Hepatocyte (in vitro differentiated cells): ENCODE data around the gene CDCA7L.

Source experiments
- EZH2 ChIP-seq: fragments of 200-600 bp; sonication (generic); IDR thresholded peaks from 2 replicates; pipeline ENCODE4 v1.6.1; 2016; ENCODE audit warnings: antibody characterized with exemption, mild to moderate bottlenecking, borderline replicate concordance
- EZH2phosphoT487 ChIP-seq: fragments of 200-600 bp; sonication (generic); IDR thresholded peaks from one replicate; pipeline ENCODE4 v1.6.1; 2018; ENCODE audit warnings: antibody characterized with exemption, mild to moderate bottlenecking, low read depth, moderate library complexity; ENCODE audit not compliant: unreplicated experiment, severe bottlenecking
- TF ChIP-seq, protein P1 (sequence below): fragments of 200-600 bp; sonication (generic); IDR thresholded peaks from 2 replicates; pipeline ENCODE4 v1.5.1; 2016; ENCODE audit warnings: antibody characterized with exemption, mild to moderate bottlenecking; ENCODE audit not compliant: poor library complexity

- TF ChIP-seq, protein P1, sequence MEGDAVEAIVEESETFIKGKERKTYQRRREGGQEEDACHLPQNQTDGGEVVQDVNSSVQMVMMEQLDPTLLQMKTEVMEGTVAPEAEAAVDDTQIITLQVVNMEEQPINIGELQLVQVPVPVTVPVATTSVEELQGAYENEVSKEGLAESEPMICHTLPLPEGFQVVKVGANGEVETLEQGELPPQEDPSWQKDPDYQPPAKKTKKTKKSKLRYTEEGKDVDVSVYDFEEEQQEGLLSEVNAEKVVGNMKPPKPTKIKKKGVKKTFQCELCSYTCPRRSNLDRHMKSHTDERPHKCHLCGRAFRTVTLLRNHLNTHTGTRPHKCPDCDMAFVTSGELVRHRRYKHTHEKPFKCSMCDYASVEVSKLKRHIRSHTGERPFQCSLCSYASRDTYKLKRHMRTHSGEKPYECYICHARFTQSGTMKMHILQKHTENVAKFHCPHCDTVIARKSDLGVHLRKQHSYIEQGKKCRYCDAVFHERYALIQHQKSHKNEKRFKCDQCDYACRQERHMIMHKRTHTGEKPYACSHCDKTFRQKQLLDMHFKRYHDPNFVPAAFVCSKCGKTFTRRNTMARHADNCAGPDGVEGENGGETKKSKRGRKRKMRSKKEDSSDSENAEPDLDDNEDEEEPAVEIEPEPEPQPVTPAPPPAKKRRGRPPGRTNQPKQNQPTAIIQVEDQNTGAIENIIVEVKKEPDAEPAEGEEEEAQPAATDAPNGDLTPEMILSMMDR: no peak
- no peak for TF ChIP-seq EZH2
- TF ChIP-seq EZH2phosphoT487: no peak
These were observed 5.8 kb downstream of the CDCA7L start for GRCh38 chr7:21939858-21940372.
